Right renal pelvis (tissue), 4 donors: ENCODE measurements around the gene SEC14L5. TPM values are rescaled to one million over a fixed set of nuclear protein-coding genes. Genes with fewer than 3 reads are reported as not detected.

ENCODE experiments used
- DNase-seq, 4 donors: peaks; one replicate each; pipeline ENCODE4 v3.0.0-alpha.2; 2013; ENCODE audit warnings: low read depth in 4 of 4, low spot score in 3 of 4, missing footprints in 1 of 4
- polyA plus RNA-seq, 4 donors: library from polyadenylated mRNA; unstranded; fragments of 120-200 nt; gene quantifications; one replicate each; pipeline ENCODE4 v1.2.1, GENCODE V29; 2013; ENCODE audit not compliant: insufficient read length in 4 of 4

Gene SEC14L5
- polyA plus RNA-seq, 4 donors, result 0.14 to 0.36 (median 0.26) TPM

GRCh38 chr16:5062790-5063765 lies 104.9 kb downstream of the SEC14L5 start:
- DNase-seq, result no peak

DNA sequence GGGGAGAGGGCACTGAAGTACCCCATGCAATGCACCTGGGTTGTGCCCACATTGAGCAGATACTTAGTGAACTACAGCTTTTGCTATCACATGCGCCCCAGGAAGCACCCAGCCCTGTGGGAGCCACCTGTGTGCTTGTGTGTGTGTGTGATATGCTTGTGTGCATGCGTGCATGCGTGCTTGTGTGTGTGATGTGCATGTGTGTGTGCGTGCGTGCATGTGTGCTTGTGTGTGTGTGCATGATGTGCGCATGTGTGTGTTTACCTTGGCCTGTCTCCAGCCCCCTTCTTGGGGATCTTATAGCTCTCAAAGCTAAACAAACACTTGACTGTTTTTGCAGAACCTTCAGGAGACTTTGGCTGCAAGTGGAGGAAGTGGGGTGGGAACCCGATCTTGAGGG lies 106.8 kb downstream of the SEC14L5 start:
- no peak for DNase-seq

GRCh38 chr16:5065326-5065725 lies 107.2 kb downstream of the SEC14L5 start:
- no peak for DNase-seq

- no peak for DNase-seq
Measured at GRCh38 chr16:5065813-5066212, 107.7 kb downstream of the SEC14L5 start, which contains the start of gene C16orf89. Gene C16orf89, minus strand, starts transcription at chr16:5065956. Its CDS starts 48 bp downstream, at chr16:5065908.

DNA sequence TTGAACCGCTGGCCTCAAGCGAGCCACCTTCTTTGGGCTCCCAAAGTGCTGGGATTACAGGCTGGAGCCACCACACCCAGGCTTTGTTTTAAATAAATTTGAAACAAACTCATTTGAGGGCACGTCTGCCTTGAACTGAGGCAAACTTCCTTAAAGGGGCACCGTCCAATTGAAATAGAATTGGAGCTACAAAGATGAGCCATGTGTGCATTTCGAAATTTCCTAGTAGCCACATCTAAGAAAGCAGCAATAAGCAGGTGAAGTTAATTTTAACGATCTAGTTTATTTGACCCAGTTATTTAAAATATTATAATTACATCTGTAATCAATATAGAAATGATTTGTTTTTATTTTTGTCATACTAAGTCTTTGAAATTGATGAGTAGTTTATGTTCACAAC lies 108.4 kb downstream of the SEC14L5 start:
- DNase-seq, result no peak

Other genes with a start within 250 kb of the SEC14L5 start
- gene ANKS3, start 224.1 kb upstream of the SEC14L5 start, polyA plus RNA-seq, result 10 to 100 TPM; 20.8 to 24.0 (median 22.8) TPM
- 1 to 10 TPM; 2.1 to 2.5 (median 2.3) TPM for gene DNAAF8, start 223.8 kb upstream of the SEC14L5 start, polyA plus RNA-seq
- gene ZNF500, start 191.2 kb upstream of the SEC14L5 start, polyA plus RNA-seq, result 10 to 100 TPM; 13.8 to 19.2 (median 16.4) TPM
- under 1 TPM in 1 of 4 donors, not detected in 3; 0.18 TPM for gene SEPTIN12, start 170.0 kb upstream of the SEC14L5 start, polyA plus RNA-seq
- gene SMIM22, start 163.0 kb upstream of the SEC14L5 start, polyA plus RNA-seq, result 10 to 100 TPM in 2 of 4 donors, 1 to 10 TPM in 2; 7.5 to 12.7 (median 10.9) TPM
- 10 to 100 TPM; 34.8 to 42.1 (median 36.3) TPM for gene ROGDI, start 155.7 kb upstream of the SEC14L5 start, polyA plus RNA-seq
- gene GLYR1, start 111.0 kb upstream of the SEC14L5 start, polyA plus RNA-seq, result 100 to 1,000 TPM; 123 to 150 (median 139) TPM
- 10 to 100 TPM; 33.4 to 36.1 (median 35.0) TPM for gene UBN1, start 110.8 kb upstream of the SEC14L5 start, polyA plus RNA-seq
- 10 to 100 TPM; 27.8 to 34.6 (median 28.7) TPM for gene PPL, start 21.2 kb upstream of the SEC14L5 start, polyA plus RNA-seq
- gene NAGPA, start 75.6 kb downstream of the SEC14L5 start, polyA plus RNA-seq, result 10 to 100 TPM in 1 of 4 donors, 1 to 10 TPM in 3; 8.6 to 10.9 (median 8.8) TPM
- gene C16orf89, start 107.6 kb downstream of the SEC14L5 start, polyA plus RNA-seq, result 10 to 100 TPM in 1 of 4 donors, 1 to 10 TPM in 3; 2.6 to 11.6 (median 6.4) TPM
- 10 to 100 TPM; 24.3 to 27.2 (median 24.4) TPM for gene ALG1, start 113.5 kb downstream of the SEC14L5 start, polyA plus RNA-seq
- gene EEF2KMT, start 139.5 kb downstream of the SEC14L5 start, polyA plus RNA-seq, result 10 to 100 TPM; 12.3 to 14.7 (median 13.7) TPM